ENCODE measurements around the gene SPAG5.

DNA sequence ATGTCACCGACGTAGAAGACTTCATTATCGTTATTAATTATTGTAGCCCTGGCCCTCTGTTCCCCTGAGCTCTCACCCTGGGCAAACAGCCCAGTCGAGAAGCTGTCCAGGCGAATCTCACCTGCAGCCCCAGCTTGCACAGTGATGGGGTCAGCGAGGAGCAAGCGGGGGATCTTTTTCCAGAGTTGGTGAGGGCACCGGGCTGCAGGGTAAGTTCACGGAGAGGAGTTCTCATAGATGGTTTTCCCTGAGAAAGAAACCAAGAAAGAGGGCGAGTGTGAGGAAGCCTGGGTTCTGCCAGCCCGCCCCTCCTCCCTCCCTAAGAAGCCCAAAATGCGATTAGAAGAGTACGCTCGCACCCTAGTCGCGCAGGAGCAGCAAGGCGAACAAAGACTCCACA, 436 bp downstream of the SPAG5 start:
- TF ChIP-seq, protein P1, sequence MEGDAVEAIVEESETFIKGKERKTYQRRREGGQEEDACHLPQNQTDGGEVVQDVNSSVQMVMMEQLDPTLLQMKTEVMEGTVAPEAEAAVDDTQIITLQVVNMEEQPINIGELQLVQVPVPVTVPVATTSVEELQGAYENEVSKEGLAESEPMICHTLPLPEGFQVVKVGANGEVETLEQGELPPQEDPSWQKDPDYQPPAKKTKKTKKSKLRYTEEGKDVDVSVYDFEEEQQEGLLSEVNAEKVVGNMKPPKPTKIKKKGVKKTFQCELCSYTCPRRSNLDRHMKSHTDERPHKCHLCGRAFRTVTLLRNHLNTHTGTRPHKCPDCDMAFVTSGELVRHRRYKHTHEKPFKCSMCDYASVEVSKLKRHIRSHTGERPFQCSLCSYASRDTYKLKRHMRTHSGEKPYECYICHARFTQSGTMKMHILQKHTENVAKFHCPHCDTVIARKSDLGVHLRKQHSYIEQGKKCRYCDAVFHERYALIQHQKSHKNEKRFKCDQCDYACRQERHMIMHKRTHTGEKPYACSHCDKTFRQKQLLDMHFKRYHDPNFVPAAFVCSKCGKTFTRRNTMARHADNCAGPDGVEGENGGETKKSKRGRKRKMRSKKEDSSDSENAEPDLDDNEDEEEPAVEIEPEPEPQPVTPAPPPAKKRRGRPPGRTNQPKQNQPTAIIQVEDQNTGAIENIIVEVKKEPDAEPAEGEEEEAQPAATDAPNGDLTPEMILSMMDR (IDR thresholded peaks at IDR 0.05): no peak
- TF ChIP-seq EP300 (IDR thresholded peaks at IDR 0.05): no peak
- no peak for TF ChIP-seq POLR2A (IDR thresholded peaks at IDR 0.05)
- TF ChIP-seq POLR2AphosphoS5 (IDR thresholded peaks at IDR 0.05): no peak
